AG08396 (cell line): ENCODE results near the gene FBXO2.

ENCODE experiments used
- DNase-seq: peaks from one replicate; pipeline ENCODE4 v3.0.0; 2012; ENCODE audit warnings: low spot score, mixed read lengths

Gene FBXO2

GRCh38 chr1:11682287-11682771 is 28.1 kb upstream of the FBXO2 start:
- no peak for DNase-seq

- DNase-seq, result peak; percentile 98
These were observed 27.0 kb upstream of the FBXO2 start, which contains the start of gene MAD2L2 for GRCh38 chr1:11681071-11681771. Gene MAD2L2, minus strand, starts transcription at chr1:11681148. Its CDS starts 547 bp downstream, at chr1:11680601.

- DNase-seq, result peak; percentile 70
These were observed 26.2 kb upstream of the FBXO2 start for GRCh38 chr1:11680270-11681070.

GRCh38 chr1:11678442-11678841 is 24.2 kb upstream of the FBXO2 start:
- DNase-seq, result no peak

- no peak for DNase-seq
These were observed 22.3 kb upstream of the FBXO2 start for GRCh38 chr1:11676386-11677103.

- DNase-seq, result no peak
These were observed 21.1 kb upstream of the FBXO2 start for GRCh38 chr1:11675325-11675724.

- DNase-seq, result no peak
These were observed 20.3 kb upstream of the FBXO2 start for GRCh38 chr1:11674488-11674887.

GRCh38 chr1:11673089-11673769 is 19.0 kb upstream of the FBXO2 start:
- no peak for DNase-seq

GRCh38 chr1:11671544-11672286 is 17.5 kb upstream of the FBXO2 start:
- DNase-seq, result no peak

- no peak for DNase-seq
These were observed 16.9 kb upstream of the FBXO2 start for GRCh38 chr1:11671205-11671543.

- no peak for DNase-seq
These were observed 16.5 kb upstream of the FBXO2 start for GRCh38 chr1:11670747-11671146.

- no peak for DNase-seq
These were observed 14.3 kb upstream of the FBXO2 start for GRCh38 chr1:11668516-11668915.

GRCh38 chr1:11664336-11665065 is 10.3 kb upstream of the FBXO2 start:
- peak; percentile 59 for DNase-seq

- no peak for DNase-seq
These were observed 6.9 kb upstream of the FBXO2 start for GRCh38 chr1:11661103-11661502.

- no peak for DNase-seq
These were observed 5.5 kb upstream of the FBXO2 start for GRCh38 chr1:11659748-11660147.

- DNase-seq, result no peak
These were observed 4.3 kb upstream of the FBXO2 start for GRCh38 chr1:11658542-11658941.

- DNase-seq, result no peak
These were observed 3.4 kb upstream of the FBXO2 start for GRCh38 chr1:11657654-11658053.

- no peak for DNase-seq
These were observed 945 bp upstream of the FBXO2 start for GRCh38 chr1:11654939-11655808.

GRCh38 chr1:11653861-11654136 is 430 bp downstream of the FBXO2 start:
- DNase-seq, result no peak
